Cortex of kidney (tissue), 1 donor: ENCODE measurements around the gene C8B.

Source experiments
- DNase-seq: peaks from one replicate; lab custom pipeline; 2025; lab: John Stamatoyannopoulos, UW

C8B gene

DNA sequence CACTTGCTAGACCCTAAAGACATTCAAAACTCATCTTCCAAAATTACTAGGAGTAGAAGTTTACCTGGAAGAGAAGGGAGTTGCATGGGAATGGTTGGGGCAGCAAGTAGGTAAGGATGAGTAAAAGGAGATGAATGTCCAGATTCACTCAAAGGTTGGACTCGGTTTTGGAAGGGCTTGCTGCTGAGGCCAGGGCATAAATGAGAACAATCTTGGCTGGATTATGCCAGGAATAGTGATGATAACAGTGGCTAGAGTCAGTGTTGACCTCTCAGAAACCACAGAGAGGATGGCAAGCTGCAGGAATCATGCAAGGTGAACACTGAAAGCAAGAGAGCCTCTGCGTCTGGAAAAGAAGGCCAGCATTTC is 67.8 kb downstream of the C8B start:
- DNase-seq, result no peak

DNA sequence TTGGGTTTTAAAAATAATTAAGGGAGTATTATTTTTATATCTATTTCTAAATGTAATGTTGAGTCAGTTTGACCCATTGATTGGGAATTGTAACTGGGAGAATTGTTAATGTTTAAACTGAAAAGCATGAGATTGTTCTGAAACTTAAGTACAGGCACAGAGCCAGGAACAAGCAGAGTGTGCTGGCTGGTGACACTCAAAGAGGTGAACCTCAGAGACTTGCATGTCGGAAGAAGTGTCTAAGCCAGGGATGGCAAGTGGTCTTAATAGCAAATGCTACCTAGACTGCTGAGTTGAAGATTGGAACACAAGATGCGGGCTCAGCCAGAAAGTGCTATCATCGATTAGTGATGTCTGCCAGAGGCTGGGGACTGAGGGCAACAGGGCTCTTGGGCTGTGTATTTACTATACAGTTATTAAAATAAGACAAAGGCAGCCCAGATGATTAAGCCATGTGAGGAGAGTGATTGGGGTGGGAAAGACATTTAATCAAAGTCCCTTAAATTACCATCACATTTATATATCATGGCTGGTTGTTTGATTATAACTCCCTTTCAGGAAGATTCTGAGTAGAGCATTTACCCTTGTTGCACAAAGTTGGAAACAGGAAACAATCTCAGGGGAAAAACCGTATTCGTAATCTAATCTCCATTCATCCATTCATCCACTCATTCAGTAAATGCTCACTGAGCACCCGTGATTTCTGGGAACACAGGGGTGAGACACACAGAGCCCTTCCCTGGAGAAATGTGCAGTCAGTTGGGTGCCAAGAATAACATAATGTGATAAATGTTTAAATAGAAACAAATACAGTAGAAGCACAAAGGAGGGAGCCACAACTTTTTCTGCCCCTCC is 68.4 kb downstream of the C8B start:
- DNase-seq, result no peak

- DNase-seq, result no peak
Measured at GRCh38 chr1:56894014-56894413, 71.8 kb downstream of the C8B start.

DNA sequence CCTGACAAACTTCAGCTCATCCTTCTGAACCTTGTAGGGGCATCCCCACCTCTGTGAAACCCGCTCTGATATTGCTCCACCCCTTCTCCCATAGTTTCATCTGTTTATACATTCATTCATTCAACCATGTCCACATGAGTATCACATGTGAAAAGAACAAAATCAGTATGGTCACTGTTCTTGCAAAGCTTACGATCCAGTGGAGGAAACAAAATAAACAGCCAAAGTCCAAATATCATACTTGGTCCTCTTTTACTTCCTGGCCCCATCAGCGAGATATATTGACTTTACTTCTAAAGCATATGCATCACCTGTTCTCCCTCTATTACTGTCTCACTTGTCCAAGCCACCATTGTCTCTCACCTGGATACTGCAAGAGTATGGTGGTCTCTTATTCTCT is 75.6 kb downstream of the C8B start:
- DNase-seq, result no peak

GRCh38 chr1:56881417-56881816 is 84.4 kb downstream of the C8B start:
- DNase-seq, result no peak

DNA sequence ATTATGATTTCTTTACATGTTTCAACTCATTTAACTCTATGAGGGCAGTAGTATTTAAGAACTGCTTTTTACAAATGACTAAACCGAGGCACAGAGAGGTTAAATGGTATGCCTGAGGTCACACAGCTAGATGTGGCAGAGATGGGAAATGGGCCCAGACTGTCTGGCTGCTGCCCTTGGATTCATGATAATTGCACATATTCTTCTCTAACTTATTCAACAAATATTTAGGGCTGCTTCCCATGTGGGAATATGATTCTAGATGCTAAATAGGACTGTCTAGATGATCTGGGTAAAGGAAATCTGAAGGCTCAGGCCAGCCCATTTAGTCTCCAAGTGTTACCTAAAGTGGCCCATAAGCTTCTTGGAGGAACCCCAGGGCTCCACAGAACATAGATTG is 85.0 kb downstream of the C8B start:
- no peak for DNase-seq
